ES-I3 (cell line): ENCODE results near the gene RIPPLY3.
"Not testable (repeated sequence)": the region's sequence is repeated elsewhere in the genome, so short reads cannot be mapped to it uniquely, and the experiment has no call there.

Experiments
- H3K36me3 ChIP-seq: 2 replicates; pipeline ENCODE4 v1.6.1; 2013; ENCODE audit warnings: mild to moderate bottlenecking, low read length, control low read depth, moderate library complexity; ENCODE audit not compliant: insufficient read depth
- H3K4me1 ChIP-seq: 2 replicates; pipeline ENCODE4 v1.6.1; 2013; ENCODE audit warnings: mild to moderate bottlenecking, control low read depth, low read length; ENCODE audit not compliant: insufficient read depth
- H3K9ac ChIP-seq: 2 replicates; pipeline ENCODE4 v1.6.1; 2013; ENCODE audit warnings: low read depth, mild to moderate bottlenecking, low read length, moderate library complexity
- H3K9me3 ChIP-seq: 2 replicates; pipeline ENCODE4 v1.6.1; 2013; ENCODE audit warnings: mild to moderate bottlenecking, low read length, moderate library complexity; ENCODE audit not compliant: control insufficient read depth, insufficient read depth

Gene RIPPLY3

DNA sequence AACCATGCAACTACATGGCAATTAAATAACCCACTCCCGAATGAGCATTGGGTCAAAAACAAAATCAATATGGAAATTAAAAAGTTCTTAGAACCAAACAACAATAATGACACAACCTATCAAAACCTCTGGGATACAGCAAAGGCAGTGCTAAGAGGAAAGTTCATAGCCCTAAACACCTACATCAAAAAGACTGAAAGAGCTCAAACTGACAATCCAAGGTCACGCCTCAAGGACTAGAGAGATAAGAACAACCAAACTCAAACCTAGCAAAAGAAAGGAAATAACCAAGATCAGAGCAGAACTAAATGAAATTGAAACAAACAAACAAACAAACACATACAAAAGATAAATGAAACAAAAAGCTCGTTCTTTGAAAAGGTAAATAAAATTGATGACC lies 43.2 kb downstream of the RIPPLY3 start:
- peaks cover 13% of the 10 kb centered on the region; the same call in 1 of the 2 replicates for H3K4me1 ChIP-seq
- H3K9me3 ChIP-seq, H3K36me3 ChIP-seq, H3K9ac ChIP-seq: not testable (repeated sequence)

DNA sequence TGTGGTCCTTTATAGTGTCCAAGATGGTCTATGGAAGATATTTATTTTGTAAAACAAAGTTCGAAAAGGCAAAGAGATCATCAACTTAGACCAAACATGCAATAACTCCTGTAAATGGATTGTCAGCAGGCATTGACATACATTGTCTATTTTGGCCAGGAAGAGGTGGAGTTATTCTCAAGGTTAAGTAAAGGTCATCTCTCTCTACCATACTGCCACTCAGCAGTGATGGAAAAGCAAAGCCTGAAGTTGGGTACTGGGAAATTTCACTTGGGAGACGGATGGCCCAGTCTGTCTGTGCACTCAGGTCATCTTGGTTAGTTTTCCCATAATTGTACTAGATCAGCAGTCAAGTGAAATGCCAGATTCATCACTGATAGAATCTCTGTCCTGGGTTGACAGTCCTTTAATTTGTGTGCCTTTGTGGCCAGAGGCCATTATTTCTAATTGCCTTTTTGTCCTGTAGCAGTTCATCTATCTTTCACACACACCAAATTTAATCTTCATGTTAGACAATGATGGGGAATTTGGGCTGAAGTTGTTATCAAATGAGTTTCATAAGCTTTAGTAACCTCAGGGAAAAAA lies 48.9 kb downstream of the RIPPLY3 start:
- Histone ChIP-seq H3K4me1 (peaks cover 8% of the 10 kb centered on the region), H3K36me3 (no peaks in the 10 kb centered on the region), H3K9me3 (no peaks in the 10 kb centered on the region), H3K9ac (no peak overlapping the region)

DNA sequence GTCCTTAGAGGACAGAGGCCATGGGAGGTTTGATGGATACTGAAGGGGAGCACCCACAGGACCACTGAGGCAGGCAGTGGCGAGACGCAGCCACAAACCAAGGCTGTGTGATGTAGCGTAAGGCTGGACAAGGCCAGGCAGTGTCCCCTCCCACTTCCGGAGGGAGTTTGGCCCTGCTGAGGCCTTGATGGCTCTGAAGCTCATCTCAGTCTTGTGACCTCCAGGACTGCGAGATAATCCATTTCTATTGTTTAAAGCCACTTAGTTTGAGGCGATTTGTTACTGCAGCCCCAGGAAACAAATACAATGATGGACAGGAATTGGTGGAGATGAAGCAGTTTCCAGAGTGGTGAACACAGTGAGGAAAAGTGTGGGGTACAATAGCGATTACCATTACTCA lies 51.1 kb downstream of the RIPPLY3 start:
- H3K4me1 ChIP-seq = peaks cover 18% of the 10 kb centered on the region

DNA sequence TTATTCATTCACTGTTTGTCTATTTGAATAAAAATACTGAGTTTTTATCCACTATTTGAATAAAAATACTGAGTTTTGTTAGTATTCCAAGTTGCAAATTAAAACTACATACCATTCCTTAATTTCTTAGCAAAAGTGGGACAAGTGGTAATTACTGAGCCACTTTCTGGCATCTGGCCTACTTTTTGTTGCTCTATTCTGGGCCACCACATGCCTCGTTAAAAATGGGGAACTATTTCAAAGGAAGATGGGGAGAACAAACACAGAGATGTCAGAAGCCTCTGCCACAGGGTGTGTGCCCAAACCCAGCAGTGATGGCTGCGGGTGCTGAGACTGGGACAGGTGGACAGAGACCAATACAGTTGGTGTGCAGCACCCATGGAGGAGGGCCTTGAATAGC lies 51.8 kb downstream of the RIPPLY3 start:
- no peaks in the 10 kb centered on the region for H3K9me3 ChIP-seq
- H3K36me3 ChIP-seq = no peaks in the 10 kb centered on the region
- peaks cover 18% of the 10 kb centered on the region for H3K4me1 ChIP-seq
- H3K9ac ChIP-seq = no peak overlapping the region

More for the DNA sequence above, 51.1 kb downstream of the RIPPLY3 start:
- Histone ChIP-seq H3K9ac (no peak overlapping the region), H3K9me3 (no peaks in the 10 kb centered on the region), H3K36me3 (no peaks in the 10 kb centered on the region)

DNA sequence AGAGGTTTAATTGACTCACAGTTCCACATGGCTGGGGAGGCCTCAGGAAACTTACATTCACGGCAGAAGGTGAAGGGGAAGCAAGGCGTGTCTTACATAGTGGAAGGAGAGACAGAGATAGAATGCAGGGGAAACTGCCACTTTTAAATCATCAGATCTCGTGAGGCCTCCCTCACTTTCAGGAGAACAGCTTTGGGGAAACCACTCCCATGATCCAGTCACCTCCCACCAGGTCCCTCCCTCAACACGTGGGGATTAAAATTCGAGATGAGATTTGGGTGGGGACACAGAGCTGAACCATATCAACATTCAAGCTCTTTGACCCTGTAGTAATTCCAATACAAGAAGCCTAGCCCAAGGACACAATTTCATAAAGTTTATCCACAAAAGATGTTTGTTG lies 52.7 kb downstream of the RIPPLY3 start:
- Histone ChIP-seq H3K9me3 (no peaks in the 10 kb centered on the region), H3K4me1 (peaks cover 18% of the 10 kb centered on the region), H3K9ac (no peak overlapping the region), H3K36me3 (no peaks in the 10 kb centered on the region)

DNA sequence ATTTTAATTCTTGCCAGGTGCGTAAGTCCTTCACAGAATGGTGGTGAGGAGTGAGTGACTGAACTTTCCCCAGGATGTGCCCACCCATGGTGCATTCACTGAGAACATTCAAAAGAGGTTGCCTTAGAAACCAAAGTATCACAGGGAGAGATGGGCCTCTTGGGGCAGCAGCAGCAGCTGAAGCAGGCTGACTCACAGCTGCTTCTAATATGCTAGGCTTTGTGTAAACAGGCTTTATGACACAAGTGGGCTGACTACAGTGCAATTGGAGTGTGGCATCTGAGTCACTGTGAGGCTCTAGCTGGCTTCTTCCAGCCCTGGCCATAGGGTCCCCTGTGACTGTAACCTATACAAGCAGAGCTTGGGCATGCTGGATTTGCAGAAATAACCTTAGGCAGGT lies 53.8 kb downstream of the RIPPLY3 start:
- Histone ChIP-seq H3K36me3 (no peaks in the 10 kb centered on the region), H3K4me1 (peaks cover 18% of the 10 kb centered on the region), H3K9ac (no peak overlapping the region), H3K9me3 (no peaks in the 10 kb centered on the region)

DNA sequence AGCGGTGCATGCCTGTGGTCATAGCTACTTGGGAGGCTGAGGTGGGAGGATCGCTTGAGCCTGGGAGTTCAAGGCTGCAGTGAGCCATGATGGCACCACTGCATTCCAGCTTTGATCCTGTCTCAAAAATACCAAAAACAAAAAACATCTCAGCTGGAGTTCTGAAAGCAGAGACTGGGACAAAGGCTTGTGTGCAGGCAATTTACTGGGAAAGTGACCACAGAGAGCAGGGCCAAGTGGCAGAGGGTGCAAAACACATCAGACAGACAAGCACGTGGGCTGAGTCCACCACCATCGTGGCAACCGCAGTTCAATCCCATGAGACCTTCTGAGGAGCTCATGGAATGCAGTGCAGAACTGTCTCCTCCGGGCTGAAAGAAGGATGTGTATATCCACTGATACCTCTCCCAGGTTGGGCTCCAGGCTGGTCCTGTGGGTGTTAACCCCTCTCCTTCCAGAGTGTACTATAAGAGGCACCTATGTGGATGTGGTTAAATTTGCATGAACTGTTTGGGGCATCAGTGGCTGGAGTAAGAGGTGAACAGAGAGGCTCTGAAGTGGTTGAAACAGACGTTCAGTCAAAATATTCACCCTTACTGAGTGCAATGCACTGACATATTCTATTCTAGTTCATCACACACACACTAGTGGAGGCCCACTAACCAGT lies 55.6 kb downstream of the RIPPLY3 start:
- Histone ChIP-seq H3K4me1 (peaks cover 18% of the 10 kb centered on the region), H3K36me3 (no peaks in the 10 kb centered on the region), H3K9ac (no peak overlapping the region), H3K9me3 (no peaks in the 10 kb centered on the region)

DNA sequence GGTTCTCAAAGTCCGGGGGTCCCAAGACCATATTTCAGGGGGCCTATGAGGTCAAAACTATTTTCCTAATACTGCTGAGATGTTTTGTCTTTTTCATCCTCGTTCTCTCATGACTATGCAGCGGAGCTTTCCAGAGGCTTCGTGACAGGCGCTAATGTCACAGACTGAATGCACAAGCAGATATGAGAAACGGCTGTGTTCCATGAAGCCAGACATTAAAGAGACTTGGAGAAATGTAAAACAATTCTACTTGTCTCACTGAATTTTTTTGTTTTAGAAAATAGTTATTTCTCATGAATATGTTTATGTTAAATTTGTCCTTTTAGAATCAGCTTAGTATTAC lies 56.1 kb downstream of the RIPPLY3 start:
- H3K9ac ChIP-seq = no peak overlapping the region

DNA sequence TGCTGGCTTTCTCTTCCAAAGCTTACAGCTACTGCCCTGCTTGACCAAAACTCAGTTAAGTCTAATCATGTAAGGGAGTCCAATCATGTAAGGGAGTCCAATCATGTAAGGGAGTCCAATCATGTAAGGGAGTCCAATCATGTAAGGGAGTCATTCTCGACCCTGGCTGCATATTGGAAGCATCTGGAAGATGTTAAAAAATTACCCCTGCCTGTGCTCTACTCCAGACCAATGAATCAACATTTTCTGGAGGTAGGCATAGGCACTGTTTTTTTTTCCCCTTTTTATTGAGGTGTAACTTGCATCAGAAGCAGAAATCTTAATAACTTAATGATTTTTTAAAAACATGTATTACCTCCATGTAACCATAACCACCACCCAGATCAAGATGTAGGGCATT lies 56.9 kb downstream of the RIPPLY3 start:
- H3K9me3 ChIP-seq = no peaks in the 10 kb centered on the region
- peaks cover 17% of the 10 kb centered on the region for H3K4me1 ChIP-seq
- no peak overlapping the region for H3K9ac ChIP-seq
- no peaks in the 10 kb centered on the region for H3K36me3 ChIP-seq

More for the DNA sequence above, 56.1 kb downstream of the RIPPLY3 start:
- H3K36me3 ChIP-seq = no peaks in the 10 kb centered on the region
- H3K4me1 ChIP-seq = peaks cover 18% of the 10 kb centered on the region
- no peaks in the 10 kb centered on the region for H3K9me3 ChIP-seq

DNA sequence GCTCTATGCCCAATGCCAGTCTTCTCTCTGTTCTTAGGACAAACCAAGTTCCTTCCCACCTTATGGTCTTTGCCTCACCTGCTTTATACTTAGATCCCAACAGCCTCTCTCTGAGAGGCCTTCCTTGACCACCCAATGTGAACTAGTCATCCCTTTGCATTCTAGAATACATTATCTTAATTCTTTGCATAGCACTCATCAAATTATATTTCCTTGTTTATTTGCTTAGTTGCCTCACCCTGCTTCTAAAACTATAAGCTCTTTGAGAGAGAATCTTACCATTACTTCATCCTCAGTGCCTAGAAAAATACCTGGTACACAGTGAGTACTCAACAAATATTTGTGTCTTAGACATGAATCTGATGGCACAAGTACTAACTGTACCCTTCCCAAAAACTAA lies 58.3 kb downstream of the RIPPLY3 start:
- peaks cover 14% of the 10 kb centered on the region for H3K4me1 ChIP-seq
- H3K9ac ChIP-seq = no peak overlapping the region
- H3K9me3 ChIP-seq = no peaks in the 10 kb centered on the region
- H3K36me3 ChIP-seq = no peaks in the 10 kb centered on the region

DNA sequence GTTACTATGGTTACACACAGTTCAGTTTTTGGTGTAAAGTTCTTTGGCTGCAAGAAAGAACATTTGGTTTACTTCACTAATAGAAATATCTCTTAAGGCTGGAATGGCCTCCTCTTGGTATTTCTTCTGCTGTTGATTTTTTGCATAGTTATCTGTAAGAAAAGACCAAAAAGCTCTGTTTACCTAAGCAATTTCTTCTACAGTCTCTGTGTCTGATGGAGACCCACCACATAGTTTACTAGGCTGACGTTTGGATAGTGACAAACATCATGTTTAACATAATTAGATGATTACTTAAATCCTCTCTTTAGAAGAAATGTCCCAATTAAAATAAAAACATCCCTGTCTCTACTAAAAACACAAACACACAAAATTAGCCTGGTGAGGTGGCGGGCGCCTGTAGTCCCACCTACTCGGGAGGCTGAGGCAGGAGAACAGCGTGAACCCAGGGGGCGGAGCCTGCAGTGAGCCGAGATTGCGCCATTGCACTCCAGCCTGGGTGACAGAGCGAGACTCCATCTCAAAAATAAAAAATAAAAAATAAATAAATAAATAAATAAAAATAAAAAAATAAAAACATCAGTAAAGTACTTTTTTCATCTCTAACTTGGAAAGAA lies 59.2 kb downstream of the RIPPLY3 start:
- Histone ChIP-seq H3K4me1 (peaks cover 7% of the 10 kb centered on the region), H3K36me3 (no peaks in the 10 kb centered on the region), H3K9ac (no peak overlapping the region), H3K9me3 (no peaks in the 10 kb centered on the region)
